Stimulated activated naive CD8-positive, alpha-beta T cell treated with anti-CD3 and anti-CD28 coated beads, Interleukin-15, amount 100 ng/mL, for 72 hours (primary cell): ENCODE data around the gene AHI1.

Source experiments
- ATAC-seq: fragments of 150-1000 bp; cut with Tn5 transposase; 2 replicates; pipeline ENCODE4 v1.10.0; 2021; ENCODE audit warnings: mild to moderate bottlenecking, moderate library complexity
- DNase-seq, 2 donors: peaks; one replicate each; pipeline ENCODE4 v3.0.0; 2021 to 2022
- H3K27ac Mint-ChIP-seq, 2 donors: one replicate each; pipeline ENCODE4 v1.8.0; 2022; ENCODE audit warnings: mild to moderate bottlenecking in 2 of 2, mixed read lengths in 2 of 2, moderate library complexity in 2 of 2
- H3K27me3 Mint-ChIP-seq: one replicate; pipeline ENCODE4 v1.8.0; 2022; ENCODE audit warnings: mixed read lengths
- H3K4me1 Mint-ChIP-seq: one replicate; pipeline ENCODE4 v1.8.0; 2022; ENCODE audit warnings: mild to moderate bottlenecking, mixed read lengths
- H3K4me3 Mint-ChIP-seq, 2 donors: one replicate each; pipeline ENCODE4 v1.8.0; 2022; ENCODE audit warnings: mild to moderate bottlenecking in 2 of 2, mixed read lengths in 2 of 2, moderate library complexity in 1 of 2
- H3K9me3 Mint-ChIP-seq, 2 donors: one replicate each; pipeline ENCODE4 v1.8.0; 2022; ENCODE audit warnings: mixed read lengths in 2 of 2

Gene AHI1

DNA sequence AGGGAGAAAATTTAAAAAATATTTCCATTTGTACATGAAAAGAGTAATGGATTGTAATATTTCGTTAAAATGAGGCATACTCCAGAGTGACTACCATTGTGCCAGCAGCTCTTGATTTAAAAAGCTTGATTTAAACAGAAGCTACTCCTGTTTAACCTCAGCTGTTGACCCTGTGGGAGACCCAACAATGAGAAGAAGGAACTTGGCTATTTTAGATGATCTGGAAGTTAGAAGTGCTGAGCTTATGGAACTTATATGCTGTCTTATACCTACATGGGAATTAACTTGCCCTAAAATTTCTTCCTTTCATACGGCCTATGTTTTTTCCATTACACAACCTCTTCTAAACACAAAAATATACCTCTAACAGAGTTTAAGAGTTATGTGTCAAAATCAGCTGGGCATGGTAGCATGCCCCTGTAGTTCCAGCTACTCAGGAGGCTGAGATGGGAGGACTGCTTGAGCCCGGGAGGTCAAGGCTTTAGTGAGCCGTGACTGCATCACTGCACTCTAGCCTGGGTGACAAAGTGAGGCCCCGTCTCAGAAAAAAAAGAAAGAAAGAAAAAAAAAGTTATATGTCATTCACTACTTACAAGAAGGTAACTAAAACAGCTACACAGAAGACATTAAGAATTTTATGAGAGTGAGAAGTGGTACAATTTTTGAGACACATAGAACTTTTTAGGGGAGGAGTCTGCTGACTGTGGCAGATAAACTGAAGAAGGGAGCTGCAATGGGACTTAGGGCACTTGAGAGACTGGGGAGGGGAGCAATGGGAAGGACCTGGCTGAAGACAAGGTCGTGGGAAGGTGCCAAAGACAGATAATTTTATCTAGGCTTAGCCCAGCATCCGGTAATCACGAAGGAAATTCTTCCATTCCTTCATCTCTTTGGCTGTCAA lies 176.6 kb downstream of the AHI1 start:
- H3K9me3 Mint-ChIP-seq: no peaks in the 10 kb centered on the region
- DNase-seq (no peak), ATAC-seq (no peak)
- no peaks in the 10 kb centered on the region for H3K27me3 Mint-ChIP-seq
- H3K27ac Mint-ChIP-seq: no peak overlapping the region
- H3K4me1 Mint-ChIP-seq: peaks cover 33% of the 10 kb centered on the region
- H3K4me3 Mint-ChIP-seq: no peak overlapping the region

DNA sequence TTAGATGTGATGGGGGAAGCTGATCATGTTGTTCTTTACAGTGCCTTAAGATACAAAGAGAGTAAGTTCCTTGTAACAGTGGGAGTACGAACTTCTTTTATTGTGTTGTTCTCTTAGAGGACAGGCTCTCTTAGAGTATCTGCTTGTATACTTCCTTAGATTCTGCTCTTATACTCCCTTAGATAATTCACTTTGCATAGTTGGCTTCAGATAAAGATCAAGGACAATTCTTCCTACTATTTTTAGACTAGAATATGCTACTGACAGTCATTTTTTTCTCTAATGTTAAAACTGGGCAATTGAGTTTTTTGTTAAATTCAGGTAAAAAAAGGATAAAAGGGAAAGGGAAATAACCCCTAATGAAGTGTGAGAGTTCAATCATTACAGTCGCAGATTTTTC lies 177.7 kb downstream of the AHI1 start:
- no peak for DNase-seq
- Mint-ChIP-seq H3K4me3 (no peak overlapping the region), H3K27ac (no peak overlapping the region), H3K27me3 (no peaks in the 10 kb centered on the region), H3K9me3 (no peaks in the 10 kb centered on the region), H3K4me1 (peaks cover 33% of the 10 kb centered on the region)
- ATAC-seq: no peak

DNA sequence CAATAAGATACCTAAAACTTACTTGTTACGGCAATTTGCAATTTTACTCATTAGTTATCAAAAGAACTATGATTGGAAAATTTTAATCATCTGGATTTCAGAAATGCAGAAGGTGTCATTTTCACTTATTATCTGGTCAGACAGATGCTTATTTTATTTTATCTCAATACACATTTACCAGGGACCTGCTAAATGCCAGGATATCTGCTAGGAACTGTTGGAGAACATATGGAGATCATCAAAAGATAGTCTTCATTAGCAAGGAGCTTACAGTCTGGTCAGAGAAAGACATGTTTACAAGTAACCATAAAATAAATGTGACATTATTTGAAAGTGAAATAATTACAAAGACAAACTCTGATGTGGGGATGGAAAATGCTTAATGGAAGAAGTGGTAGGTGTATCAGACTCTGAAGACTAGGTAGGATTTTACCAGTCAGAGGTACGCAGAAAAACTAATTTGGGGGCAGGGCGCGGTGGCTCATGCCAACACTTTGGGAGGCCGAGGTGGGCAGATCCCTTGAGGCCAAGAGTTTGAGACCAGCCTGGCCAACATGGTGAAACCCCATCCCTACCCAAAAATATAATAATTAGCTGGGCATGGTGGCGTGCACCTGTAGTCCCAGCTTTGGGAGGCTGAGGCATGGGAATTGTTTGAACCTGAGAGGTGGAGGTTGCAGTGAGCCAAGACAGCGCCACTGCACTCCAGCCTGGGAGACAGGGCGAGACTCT lies 178.6 kb downstream of the AHI1 start:
- Mint-ChIP-seq H3K27me3 (no peaks in the 10 kb centered on the region), H3K27ac (no peak overlapping the region), H3K4me1 (peaks cover 29% of the 10 kb centered on the region), H3K4me3 (peak overlapping the region in 1 of 2 donors; percentile 10), H3K9me3 (no peaks in the 10 kb centered on the region)
- no peak for DNase-seq
- ATAC-seq: no peak

DNA sequence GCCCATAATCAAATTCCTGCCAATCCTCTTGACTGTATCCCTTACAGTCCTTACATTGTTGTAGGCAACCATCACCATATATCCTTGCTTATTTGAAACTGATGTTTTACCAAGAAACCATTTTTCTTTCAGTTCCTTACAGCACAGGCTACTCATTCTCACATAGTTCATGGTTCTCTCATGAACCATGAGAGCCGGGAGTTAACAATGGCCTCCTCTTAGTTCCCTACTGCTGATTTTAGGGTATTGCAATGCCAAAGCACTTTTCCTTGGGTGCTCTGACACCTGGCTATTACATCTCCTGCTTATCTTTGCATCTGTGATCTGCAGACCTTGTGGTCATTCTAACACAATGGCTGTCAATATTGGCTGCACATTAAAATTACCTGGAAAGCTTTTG lies 183.0 kb downstream of the AHI1 start:
- Mint-ChIP-seq H3K4me1 (peaks cover 9% of the 10 kb centered on the region), H3K27ac (no peak overlapping the region), H3K27me3 (no peaks in the 10 kb centered on the region), H3K9me3 (no peaks in the 10 kb centered on the region), H3K4me3 (no peak overlapping the region)
- ATAC-seq: no peak
- no peak for DNase-seq

DNA sequence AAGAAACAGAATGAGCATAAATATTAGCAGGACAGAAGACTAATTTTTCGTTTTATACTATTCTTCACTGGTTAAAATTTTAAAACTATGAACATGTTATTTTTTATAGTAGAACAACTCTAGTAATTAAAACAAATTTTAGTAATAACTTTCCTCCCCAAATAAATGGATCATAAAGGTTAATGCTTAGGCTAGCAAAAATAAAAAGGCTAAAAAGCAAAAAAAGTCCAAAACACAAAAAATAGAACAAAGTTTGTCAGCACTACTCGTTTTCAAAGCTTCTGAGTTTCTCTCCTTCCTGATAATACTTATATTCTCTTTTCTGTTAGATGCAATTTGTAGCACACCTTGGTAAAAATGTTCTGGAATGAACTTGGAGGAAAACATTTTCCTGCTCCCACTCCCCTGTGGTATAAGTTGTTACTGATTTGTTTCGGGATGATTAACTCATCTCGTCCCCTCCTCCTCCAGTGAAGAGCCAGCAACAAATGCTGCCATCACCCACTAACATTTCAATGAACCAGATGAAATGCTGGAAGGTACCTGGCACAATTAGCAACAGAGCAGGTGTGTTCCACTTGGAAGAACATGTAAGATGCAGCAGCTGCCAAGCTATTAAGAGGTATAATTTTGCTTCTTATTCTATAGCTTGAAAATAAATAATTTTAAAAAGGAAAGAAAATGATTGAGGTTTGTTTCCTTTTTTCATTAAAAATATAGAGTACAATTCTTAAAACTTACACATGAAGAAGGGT lies 185.9 kb downstream of the AHI1 start:
- DNase-seq: no peak
- H3K27ac Mint-ChIP-seq: peak overlapping the region in 1 of 2 donors; percentile 29
- no peaks in the 10 kb centered on the region for H3K4me1 Mint-ChIP-seq
- H3K4me3 Mint-ChIP-seq: no peak overlapping the region
- no peaks in the 10 kb centered on the region for H3K27me3 Mint-ChIP-seq
- no peaks in the 10 kb centered on the region for H3K9me3 Mint-ChIP-seq
- ATAC-seq: no peak

DNA sequence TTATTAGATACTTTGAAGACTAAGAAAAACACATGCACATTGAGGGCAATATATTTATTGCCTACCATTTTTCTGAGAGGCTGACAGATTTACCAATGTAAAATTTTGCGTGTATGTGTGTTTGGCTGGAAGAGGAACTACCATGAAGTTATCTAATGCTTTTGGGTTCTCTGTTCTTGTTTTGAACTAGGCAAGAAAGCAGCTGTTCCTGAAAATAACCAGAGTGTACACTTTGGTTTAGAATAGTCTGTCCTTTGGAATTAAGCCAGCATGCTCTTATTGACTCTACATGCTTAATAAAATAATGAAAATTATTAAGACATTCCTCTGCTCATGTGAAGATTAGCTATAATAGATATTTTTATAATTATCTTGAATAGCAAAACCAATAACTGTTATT lies 187.2 kb downstream of the AHI1 start:
- DNase-seq (no peak), ATAC-seq (no peak)
- Mint-ChIP-seq H3K4me1 (peaks cover 8% of the 10 kb centered on the region), H3K4me3 (no peak overlapping the region), H3K27ac (no peak overlapping the region), H3K27me3 (no peaks in the 10 kb centered on the region), H3K9me3 (no peaks in the 10 kb centered on the region)

DNA sequence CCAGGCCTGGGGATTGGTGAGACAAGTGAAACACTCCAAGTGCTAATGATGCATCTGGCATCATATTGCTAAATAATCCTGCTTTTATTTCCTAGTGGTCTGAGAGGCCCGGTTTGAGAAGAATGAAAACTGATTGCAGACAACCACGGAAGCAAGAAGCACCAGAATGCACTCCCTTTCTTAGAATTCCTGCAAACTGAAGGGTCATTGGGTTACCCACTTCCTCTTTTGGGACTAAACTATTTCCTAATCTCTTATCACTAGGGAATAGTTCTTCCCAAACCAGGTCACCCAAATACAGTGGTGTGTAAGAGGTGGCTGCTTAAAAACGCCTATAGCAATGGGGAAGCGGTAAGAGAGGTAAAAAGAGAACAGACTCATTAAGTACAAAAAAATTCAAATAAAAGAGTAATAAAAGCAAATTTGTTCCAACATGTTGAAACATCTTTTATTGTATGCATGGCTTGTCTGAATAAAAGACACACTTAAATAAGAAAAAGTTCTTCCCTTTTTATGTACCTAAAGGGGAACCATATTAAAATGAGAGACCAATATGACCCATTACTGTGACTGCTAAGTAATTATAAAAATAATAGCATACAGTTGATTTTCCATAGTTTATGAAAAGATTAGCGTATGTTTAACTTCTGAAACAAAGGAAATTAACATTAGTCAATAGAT lies 190.7 kb downstream of the AHI1 start:
- H3K4me3 Mint-ChIP-seq: no peak overlapping the region
- no peak for ATAC-seq
- DNase-seq: no peak
- H3K27me3 Mint-ChIP-seq: no peaks in the 10 kb centered on the region
- H3K4me1 Mint-ChIP-seq: peaks cover 8% of the 10 kb centered on the region
- no peak overlapping the region for H3K27ac Mint-ChIP-seq
- H3K9me3 Mint-ChIP-seq: peaks cover 0 to 6% of the 10 kb centered on the region in 2 donors

DNA sequence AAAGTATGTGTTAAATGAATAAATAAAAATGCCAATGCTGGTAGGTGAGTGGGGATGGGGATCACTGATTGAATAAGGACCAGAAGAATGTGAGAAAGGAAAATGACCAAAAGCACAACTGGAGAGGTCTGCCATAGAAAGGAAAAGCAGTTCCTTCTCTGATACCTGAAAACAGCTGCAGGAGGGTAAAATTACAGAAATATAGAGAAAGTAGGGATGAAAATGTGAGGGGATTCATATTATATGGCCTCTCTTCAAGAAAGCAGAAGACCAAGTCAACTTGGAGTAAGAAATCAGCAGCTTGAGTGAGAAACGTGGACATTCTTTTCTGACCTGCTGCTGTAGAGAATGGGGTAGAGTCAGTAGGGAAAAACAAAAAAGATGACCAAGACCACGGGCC lies 191.4 kb downstream of the AHI1 start:
- no peak overlapping the region for H3K27ac Mint-ChIP-seq
- H3K4me3 Mint-ChIP-seq: no peak overlapping the region
- H3K4me1 Mint-ChIP-seq: peaks cover 8% of the 10 kb centered on the region
- H3K27me3 Mint-ChIP-seq: no peaks in the 10 kb centered on the region
- peaks cover 0 to 6% of the 10 kb centered on the region in 2 donors for H3K9me3 Mint-ChIP-seq
- DNase-seq: no peak
- ATAC-seq: no peak

DNA sequence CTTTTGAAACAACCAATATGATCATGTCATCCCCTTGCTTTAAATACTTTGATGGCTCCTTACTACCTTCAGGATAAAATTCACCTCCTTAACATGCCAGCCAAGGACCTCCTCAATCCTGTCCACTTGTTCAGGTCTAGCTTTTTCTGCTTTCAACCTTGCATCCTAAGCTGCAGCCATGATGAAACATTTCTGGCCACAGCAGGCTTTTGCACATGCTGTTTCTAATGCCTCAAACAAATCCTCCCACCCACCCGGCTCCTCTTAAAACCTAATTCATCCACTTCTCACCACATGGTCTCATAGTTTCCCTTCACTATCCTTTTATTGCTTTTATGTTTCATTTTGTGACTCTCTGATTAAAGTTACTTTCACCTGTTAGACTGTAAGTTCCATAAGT lies 191.9 kb downstream of the AHI1 start:
- Mint-ChIP-seq H3K27me3 (no peaks in the 10 kb centered on the region), H3K4me3 (no peak overlapping the region), H3K27ac (no peak overlapping the region), H3K9me3 (peaks cover 0 to 6% of the 10 kb centered on the region in 2 donors), H3K4me1 (peaks cover 8% of the 10 kb centered on the region)
- DNase-seq (no peak), ATAC-seq (no peak)

DNA sequence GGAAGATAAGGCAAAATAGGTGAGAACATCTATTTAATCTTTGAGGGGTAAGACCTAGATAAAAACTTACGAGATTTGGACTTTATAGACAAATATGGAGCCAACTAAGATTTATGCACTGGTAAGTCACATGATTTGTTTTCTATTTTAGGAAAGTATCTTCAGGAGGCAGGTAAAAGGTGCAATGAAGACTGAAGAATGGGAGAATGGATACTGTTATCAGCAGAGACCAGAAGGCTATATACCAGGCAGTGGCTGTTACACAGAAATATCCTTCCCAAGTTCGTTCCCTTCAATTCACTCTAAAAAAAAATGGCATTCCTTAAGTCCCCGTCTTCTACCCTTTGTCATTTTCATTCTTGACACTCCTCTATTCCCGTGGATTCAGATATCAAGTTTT lies 192.7 kb downstream of the AHI1 start:
- H3K27me3 Mint-ChIP-seq: no peaks in the 10 kb centered on the region
- peaks cover 0 to 6% of the 10 kb centered on the region in 2 donors for H3K9me3 Mint-ChIP-seq
- ATAC-seq: no peak
- H3K4me1 Mint-ChIP-seq: peaks cover 8% of the 10 kb centered on the region
- H3K27ac Mint-ChIP-seq: no peak overlapping the region
- no peak for DNase-seq
- H3K4me3 Mint-ChIP-seq: no peak overlapping the region

DNA sequence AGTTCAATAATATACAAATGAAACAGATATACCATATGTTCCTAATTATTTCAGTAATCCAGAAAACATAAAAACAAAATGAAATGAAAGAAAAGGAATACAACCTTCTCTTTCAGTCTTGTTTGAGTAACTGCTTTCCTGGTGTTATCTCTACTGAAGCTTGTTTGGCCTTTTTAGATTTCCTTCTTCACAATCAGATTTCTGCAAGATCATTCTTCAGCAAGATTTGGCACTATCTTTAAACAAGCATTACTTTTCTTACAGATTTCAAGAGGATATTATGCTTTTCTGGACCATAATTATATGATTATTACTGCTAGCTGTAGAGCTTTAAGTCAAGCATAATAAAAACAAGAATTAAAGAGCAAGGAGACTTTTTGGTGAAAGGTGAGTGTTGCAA lies 196.2 kb downstream of the AHI1 start:
- peaks cover 3 to 6% of the 10 kb centered on the region in 2 donors for H3K9me3 Mint-ChIP-seq

DNA sequence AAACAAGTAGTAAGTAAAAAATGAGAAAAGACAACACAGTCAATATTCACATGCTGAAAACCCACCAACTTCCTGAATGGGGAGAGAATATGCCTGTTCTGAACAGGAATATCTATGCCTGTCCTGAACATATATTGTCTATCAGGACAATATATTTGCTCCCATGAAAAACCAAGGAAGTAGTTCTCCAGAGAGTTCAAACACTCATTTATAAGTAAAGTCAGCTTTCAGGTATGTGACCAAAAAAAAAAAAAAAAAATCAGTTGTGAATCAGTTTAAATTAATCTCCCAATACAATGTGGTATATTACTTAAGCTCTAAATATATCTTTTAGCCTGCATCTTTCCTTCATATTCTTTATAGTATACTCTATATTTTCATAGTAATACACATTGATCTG lies 197.0 kb downstream of the AHI1 start:
- H3K27ac Mint-ChIP-seq: no peak overlapping the region
- H3K4me3 Mint-ChIP-seq: no peak overlapping the region
- no peaks in the 10 kb centered on the region for H3K27me3 Mint-ChIP-seq
- peaks cover 6 to 8% of the 10 kb centered on the region in 2 donors for H3K9me3 Mint-ChIP-seq
- DNase-seq (no peak), ATAC-seq (no peak)
- H3K4me1 Mint-ChIP-seq: peaks cover 32% of the 10 kb centered on the region

More for the DNA sequence above, 196.2 kb downstream of the AHI1 start:
- DNase-seq: no peak
- Mint-ChIP-seq H3K27me3 (no peaks in the 10 kb centered on the region), H3K27ac (no peak overlapping the region), H3K4me3 (no peak overlapping the region), H3K4me1 (peaks cover 37% of the 10 kb centered on the region)
- ATAC-seq: no peak

DNA sequence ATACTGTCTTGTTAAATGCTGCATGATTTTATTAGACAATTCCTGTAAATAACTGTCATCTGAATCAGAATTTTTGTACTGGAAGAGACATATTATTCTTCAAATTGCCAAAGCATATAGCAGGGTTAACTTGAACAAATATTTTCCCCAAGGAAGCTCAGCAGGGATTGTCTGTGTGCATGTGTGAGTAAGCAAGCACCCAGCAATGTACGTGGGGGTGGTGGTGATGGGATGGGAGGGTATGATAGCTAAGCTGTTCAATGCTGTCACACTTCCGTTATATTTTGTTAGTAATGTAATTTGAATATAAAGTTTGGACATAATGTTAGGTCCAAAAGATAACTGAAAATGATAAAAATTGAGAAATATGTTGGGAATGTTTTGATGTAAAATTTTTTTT lies 198.3 kb downstream of the AHI1 start:
- ATAC-seq (no peak), DNase-seq (no peak)
- H3K9me3 Mint-ChIP-seq: peaks cover 9 to 13% of the 10 kb centered on the region in 2 donors
- H3K4me1 Mint-ChIP-seq: peaks cover 31% of the 10 kb centered on the region
- H3K27me3 Mint-ChIP-seq: no peaks in the 10 kb centered on the region
- H3K4me3 Mint-ChIP-seq: no peak overlapping the region
- no peak overlapping the region for H3K27ac Mint-ChIP-seq

DNA sequence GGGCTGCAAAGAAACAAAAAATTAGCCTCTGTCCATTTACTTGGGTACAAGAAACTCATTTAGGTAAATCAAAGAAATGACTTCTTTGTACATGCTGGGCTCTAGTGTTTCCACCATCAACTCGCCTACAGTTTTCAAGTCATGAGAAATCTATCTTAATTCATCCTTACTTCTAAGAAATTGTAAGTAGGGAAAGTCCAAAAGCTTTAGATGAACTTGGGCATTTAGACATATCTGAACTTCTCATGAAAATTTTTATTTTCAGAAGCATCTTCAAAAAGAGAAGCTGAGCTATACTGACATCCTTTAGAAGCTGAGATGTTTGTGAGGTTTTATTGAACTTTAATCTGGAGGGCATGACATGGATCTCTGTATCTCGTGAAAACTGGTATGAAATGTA lies 199.1 kb downstream of the AHI1 start:
- no peak for DNase-seq
- H3K4me1 Mint-ChIP-seq: peaks cover 31% of the 10 kb centered on the region
- H3K9me3 Mint-ChIP-seq: peaks cover 9 to 13% of the 10 kb centered on the region in 2 donors
- ATAC-seq: peak; percentile 64
- peak overlapping the region; percentile 30 to 44 for H3K4me3 Mint-ChIP-seq
- H3K27ac Mint-ChIP-seq: no peak overlapping the region
- H3K27me3 Mint-ChIP-seq: no peaks in the 10 kb centered on the region

DNA sequence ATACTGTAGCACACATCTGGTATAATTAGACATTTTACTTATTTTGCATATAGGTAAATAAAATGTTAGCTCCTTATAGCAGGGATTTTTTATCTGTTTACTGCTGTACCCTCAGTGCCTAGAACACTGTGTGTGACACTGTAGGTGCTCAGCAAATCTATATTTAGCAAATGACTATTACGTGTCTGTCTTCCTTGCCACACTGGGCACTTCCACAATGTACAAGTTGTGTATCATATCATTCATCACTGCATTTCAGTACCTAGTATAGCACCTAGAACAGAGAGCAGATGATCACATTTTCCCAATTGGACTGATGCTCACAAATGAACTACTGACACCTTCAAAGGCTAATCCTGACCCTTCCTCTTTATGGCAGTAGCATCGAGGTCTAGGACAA lies 200.8 kb downstream of the AHI1 start:
- Mint-ChIP-seq H3K27ac (no peak overlapping the region), H3K27me3 (no peaks in the 10 kb centered on the region), H3K4me1 (peaks cover 31% of the 10 kb centered on the region), H3K4me3 (no peak overlapping the region), H3K9me3 (peaks cover 7 to 9% of the 10 kb centered on the region in 2 donors)
- ATAC-seq (no peak), DNase-seq (no peak)
